Pancreas (tissue), 10 donors: ENCODE results near the gene ARHGAP44. TPM values are rescaled to one million over a fixed set of nuclear protein-coding genes. Genes with fewer than 3 reads are reported as not detected.

ENCODE experiments used
- ATAC-seq, 4 donors: fragments of 200-7000 bp; cut with Tn5 transposase; one replicate each; pipeline versions ENCODE4 v1.8.0 to v1.9.1; 2020; ENCODE audit warnings: mild to moderate bottlenecking in 4 of 4, moderate library complexity in 4 of 4
- DNase-seq, 6 donors: peaks; one replicate each; pipeline ENCODE4 v3.0.0-alpha.2; 2020
- FAIRE-seq: peaks from 2 replicates; lab custom pipeline; 2012; peaks lifted over from hg19 to GRCh38; lab: Jason Lieb, UNC
- H3K27ac ChIP-seq, 4 donors: fragments of 200-600 bp; sonication (generic); 1 replicate in 3 of 4; 2 replicates in 1 of 4; pipeline versions ENCODE4 v1.5.0 to v1.8.0; 2020
- H3K27me3 ChIP-seq, 4 donors: fragments of 200-600 bp; one replicate each; pipeline ENCODE4 v1.8.0; 2021
- H3K36me3 ChIP-seq, 3 donors: fragments of 200-600 bp; sonication (generic) in 1 of 3; one replicate each; pipeline versions ENCODE4 v1.5.0 to v1.8.0; 2020 to 2021
- H3K4me1 ChIP-seq, 3 donors: fragments of 200-600 bp; one replicate each; pipeline ENCODE4 v1.8.0; 2021
- H3K4me3 ChIP-seq, 4 donors: fragments of 200-600 bp; sonication (generic) in 2 of 4; one replicate each; pipeline versions ENCODE4 v1.5.0 to v1.8.0; 2020 to 2021
- H3K9me3 ChIP-seq, 4 donors: fragments of 200-600 bp; one replicate each; pipeline ENCODE4 v1.8.0; 2021
- WGBS, 2 donors: extraction: QIAGEN DNeasy Blood & Tissue Kit; methylation state at CpG; one replicate each; pipeline ENCODE4 v1.1.7; 2013; 5-methylcytosine and 5-hydroxymethylcytosine counted together
- intact Hi-C, 3 donors: fragments of 100-400 bp; cut with DNase I; formaldehyde crosslinking; loops; one replicate each; pipeline versions ENCODE4 v1.11.1 to v1.14.2; 2022
- polyA plus RNA-seq, 2 donors: library from polyadenylated mRNA; stranded (reverse); fragments of 200-250 nt; gene quantifications; one replicate each; pipeline ENCODE4 v1.2.3, GENCODE V29; 2013
- total RNA-seq, 6 donors: library from RNA; stranded (reverse); fragmentation: NEBNext Ultra II Directional in 4 of 6; extraction: Animal tissue kit (Norgen Biotek cat#: 25700) in 4 of 6; gene quantifications; one replicate each; pipeline versions ENCODE4 v1.2.1 to v1.2.4, GENCODE V29; 2021 to 2023
- TF ChIP-seq, protein P1 (sequence below), 4 donors: fragments of 200-600 bp; sonication (generic) in 3 of 4; IDR thresholded peaks; one replicate each; pipeline versions ENCODE4 v1.5.0 to v1.8.0; 2021; ENCODE audit warnings: antibody characterized with exemption in 4 of 4
- donor health status: healthy with polysubstance abuse.
- donor health status: DM: no; HTN: no; CAD: no; lungs with moderate emphysema.
- donor health status: DM: no; HTN: no; CAD: no.
- donor health status: control.
- donor health status: control.
- donor health status: Bipolar disorder and iron deficiency.
- donor health status: DM: yes; HTN: yes; CAD: no.
- donor health status: DM: no; HTN: no; CAD: no.
- donor health status: DM: no; HTN: no; CAD: no.
- donor health status: DM: yes; HTN: yes; CAD: no.

The ARHGAP44 gene
- total and polyA plus RNA-seq, 8 donors, result 3.4 to 7.5 (median 4.4) TPM

DNA sequence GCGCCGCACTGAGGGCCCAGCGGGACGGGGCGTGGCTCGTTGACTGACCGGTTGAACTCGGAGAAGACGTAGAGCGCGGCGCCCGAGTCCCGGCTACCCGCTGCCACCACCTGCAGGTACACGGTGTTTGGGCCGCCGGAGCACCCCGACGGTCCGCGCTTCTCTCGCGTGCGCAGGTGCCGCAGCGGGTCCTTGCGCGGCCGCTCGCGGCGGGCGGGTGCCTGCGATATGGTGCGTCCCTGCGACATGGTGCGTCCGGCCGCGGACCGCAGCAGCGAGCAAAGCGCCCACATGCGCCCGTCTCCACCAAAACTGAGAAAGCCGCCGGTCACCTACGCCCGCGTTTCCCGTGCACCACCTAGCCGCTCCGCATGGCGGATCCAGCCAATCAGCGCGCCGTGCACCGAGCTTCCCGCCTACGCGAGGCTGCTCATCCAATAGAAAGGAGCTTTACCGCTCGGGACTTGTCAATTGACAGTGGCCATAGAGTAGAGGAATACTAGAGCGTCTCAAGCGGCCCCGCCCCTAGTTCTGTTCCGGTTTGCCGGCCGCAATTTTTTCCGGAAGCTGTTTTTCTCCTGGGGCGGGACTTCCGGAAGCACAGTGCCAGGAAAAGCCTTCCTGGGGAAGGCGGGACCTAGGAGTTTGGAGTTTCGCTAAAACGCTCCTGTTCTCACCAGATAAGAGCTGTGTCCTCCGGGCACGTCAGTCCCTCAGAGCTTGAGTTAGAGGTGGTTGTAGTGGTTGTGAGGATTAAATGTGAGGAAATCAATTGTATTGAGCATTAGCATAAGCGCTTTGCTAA, 228.6 kb downstream of the ARHGAP44 start, which contains the start of gene ELAC2:
TSS of gene ELAC2 (minus strand) at position 373 of the 805 bp plus-strand sequence. CDS start at position 293, 80 bp downstream.
- FAIRE-seq (peak; percentile 99), DNase-seq (peak; percentile 95 to 98 (median 97)), ATAC-seq (peak; percentile 97 to 99 (median 98))
- peaks cover 0 to 7% (median 5%) of the 10 kb centered on the region in 3 donors for H3K4me1 ChIP-seq
- H3K27ac ChIP-seq, result peak within 1 kb of the TSS; percentile 73 to 86 (median 80)
- TF ChIP-seq, protein P1, sequence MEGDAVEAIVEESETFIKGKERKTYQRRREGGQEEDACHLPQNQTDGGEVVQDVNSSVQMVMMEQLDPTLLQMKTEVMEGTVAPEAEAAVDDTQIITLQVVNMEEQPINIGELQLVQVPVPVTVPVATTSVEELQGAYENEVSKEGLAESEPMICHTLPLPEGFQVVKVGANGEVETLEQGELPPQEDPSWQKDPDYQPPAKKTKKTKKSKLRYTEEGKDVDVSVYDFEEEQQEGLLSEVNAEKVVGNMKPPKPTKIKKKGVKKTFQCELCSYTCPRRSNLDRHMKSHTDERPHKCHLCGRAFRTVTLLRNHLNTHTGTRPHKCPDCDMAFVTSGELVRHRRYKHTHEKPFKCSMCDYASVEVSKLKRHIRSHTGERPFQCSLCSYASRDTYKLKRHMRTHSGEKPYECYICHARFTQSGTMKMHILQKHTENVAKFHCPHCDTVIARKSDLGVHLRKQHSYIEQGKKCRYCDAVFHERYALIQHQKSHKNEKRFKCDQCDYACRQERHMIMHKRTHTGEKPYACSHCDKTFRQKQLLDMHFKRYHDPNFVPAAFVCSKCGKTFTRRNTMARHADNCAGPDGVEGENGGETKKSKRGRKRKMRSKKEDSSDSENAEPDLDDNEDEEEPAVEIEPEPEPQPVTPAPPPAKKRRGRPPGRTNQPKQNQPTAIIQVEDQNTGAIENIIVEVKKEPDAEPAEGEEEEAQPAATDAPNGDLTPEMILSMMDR (IDR thresholded peaks at IDR 0.05), result peak in 1 of 4 donors; percentile 10
- peaks cover 0 to 29% (median 16%) of the 10 kb centered on the region in 3 donors for H3K36me3 ChIP-seq
- intact Hi-C loops, result no loop called here
- H3K4me3 ChIP-seq, result peak within 1 kb of the TSS; percentile 58 to 95 (median 88)
- WGBS, 2 donors, result 0% methylated on average over 74 to 79 of the region's 79 CpGs
- no peaks in the 10 kb centered on the region for H3K9me3 ChIP-seq
- H3K27me3 ChIP-seq, result no peaks in the 10 kb centered on the region

DNA sequence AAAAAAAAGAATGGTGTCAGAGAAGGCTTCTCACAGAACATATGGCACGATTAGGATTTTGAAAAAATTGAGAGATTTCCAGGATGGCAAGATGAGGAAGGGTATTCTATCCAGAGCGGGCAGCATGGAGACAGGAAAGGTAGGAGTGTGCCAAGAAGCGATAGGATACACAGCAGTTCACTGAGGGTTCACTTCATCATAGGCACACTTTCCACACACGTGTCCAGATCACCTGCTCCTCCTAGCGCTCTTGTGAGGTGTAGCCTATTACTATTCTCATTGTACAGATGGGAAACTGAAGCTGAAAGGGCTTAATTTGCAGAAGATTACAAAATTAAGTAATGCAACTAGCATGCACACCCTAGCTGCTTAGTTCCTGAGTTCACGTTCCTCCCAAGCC, 234.7 kb downstream of the ARHGAP44 start:
- H3K27ac ChIP-seq, result no peak overlapping the region
- peak overlapping the region in 1 of 4 donors; percentile 11 for H3K4me3 ChIP-seq
- H3K36me3 ChIP-seq, result no peaks in the 10 kb centered on the region
- H3K27me3 ChIP-seq, result no peaks in the 10 kb centered on the region
- no peak for FAIRE-seq
- TF ChIP-seq, protein P1 (IDR thresholded peaks at IDR 0.05), result no peak
- no peak for DNase-seq
- H3K9me3 ChIP-seq, result no peaks in the 10 kb centered on the region
- WGBS, 2 donors, result 38 to 53% methylated on average over 6 of the region's 6 CpGs
- intact Hi-C loops, result no loop called here
- peak; percentile 72 to 78 (median 76) for ATAC-seq
- no peaks in the 10 kb centered on the region for H3K4me1 ChIP-seq

DNA sequence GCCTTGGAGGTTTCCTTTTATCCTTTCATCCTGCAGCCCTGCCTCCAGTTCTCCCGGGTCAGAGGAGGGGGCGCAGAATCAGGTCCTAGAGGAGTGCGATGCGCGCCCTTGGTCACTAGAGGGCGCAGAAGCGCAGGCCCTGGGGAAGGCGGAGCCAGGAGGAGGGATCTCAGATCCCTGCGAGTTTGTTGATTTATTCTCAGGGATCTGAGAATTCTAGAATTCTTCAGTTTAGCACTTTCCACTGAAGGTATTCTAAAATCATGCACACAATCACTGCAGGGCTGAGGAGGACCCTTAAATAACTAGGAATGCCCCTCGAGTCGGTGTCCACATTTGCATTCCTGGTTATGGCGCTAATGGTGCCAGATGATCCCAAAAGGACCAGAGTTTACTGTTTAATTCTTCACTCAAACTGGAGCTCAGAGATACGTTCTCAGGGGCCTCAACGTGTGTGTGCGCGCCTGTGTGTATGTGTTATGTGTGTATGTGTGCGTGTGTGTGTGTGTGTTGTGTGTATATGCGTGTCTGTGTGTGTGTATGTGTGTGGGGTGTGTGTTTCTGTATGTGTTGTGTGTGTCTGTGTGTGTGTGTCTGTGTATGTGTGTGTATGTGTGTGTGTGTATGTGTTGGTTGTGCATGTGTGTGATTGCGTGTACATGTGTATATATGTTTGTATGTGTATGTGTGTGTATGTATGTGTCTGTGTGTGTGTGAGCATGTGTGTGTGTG, 235.4 kb downstream of the ARHGAP44 start:
- no peaks in the 10 kb centered on the region for H3K9me3 ChIP-seq
- TF ChIP-seq, protein P1 (IDR thresholded peaks at IDR 0.05), result peak; percentile 84 to 95 (median 90)
- 26 to 30% methylated on average over 18 to 19 of the region's 19 CpGs for WGBS, 2 donors
- H3K4me1 ChIP-seq, result no peaks in the 10 kb centered on the region
- H3K36me3 ChIP-seq, result no peaks in the 10 kb centered on the region
- DNase-seq (peak; percentile 50 to 87 (median 70)), ATAC-seq (peak; percentile 96 to 99 (median 98)), FAIRE-seq (no peak)
- intact Hi-C loops, result no loop called here
- no peaks in the 10 kb centered on the region for H3K27me3 ChIP-seq
- H3K27ac ChIP-seq, result no peak overlapping the region
- peak overlapping the region in 1 of 4 donors; percentile 11 for H3K4me3 ChIP-seq

DNA sequence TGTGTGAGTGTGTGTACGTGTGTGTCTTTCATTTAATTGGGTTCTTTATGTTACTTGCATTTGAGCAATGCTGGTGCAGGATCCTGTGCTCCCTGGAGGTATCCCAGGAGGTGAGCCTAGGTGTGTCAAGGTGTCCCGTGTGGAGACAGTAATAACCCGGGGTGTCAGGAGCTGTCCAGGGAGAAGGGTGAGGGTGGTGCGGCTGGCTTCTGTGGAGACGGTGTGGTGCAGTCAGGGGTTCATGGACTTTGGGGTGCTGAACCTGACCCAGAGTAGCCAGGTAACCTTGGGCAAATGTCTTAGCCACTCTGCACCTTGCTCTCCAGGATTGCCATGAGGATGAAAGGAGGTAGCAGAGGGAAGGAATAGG, 235.9 kb downstream of the ARHGAP44 start:
- Histone ChIP-seq H3K27me3 (no peaks in the 10 kb centered on the region), H3K27ac (no peak overlapping the region), H3K4me1 (no peaks in the 10 kb centered on the region), H3K36me3 (no peaks in the 10 kb centered on the region), H3K9me3 (no peaks in the 10 kb centered on the region), H3K4me3 (no peak overlapping the region)
- DNase-seq (no peak), FAIRE-seq (no peak), ATAC-seq (no peak)
- TF ChIP-seq, protein P1 (IDR thresholded peaks at IDR 0.05), result no peak
- WGBS, 2 donors, result 42 to 63% methylated on average over 5 of the region's 5 CpGs
- intact Hi-C loops, result no loop called here
